ENCODE data around the gene SLC35F3.
"Not testable (repeated sequence)": the region's sequence is repeated elsewhere in the genome, so short reads cannot be mapped to it uniquely, and the experiment has no call there.

SLC35F3 gene

DNA sequence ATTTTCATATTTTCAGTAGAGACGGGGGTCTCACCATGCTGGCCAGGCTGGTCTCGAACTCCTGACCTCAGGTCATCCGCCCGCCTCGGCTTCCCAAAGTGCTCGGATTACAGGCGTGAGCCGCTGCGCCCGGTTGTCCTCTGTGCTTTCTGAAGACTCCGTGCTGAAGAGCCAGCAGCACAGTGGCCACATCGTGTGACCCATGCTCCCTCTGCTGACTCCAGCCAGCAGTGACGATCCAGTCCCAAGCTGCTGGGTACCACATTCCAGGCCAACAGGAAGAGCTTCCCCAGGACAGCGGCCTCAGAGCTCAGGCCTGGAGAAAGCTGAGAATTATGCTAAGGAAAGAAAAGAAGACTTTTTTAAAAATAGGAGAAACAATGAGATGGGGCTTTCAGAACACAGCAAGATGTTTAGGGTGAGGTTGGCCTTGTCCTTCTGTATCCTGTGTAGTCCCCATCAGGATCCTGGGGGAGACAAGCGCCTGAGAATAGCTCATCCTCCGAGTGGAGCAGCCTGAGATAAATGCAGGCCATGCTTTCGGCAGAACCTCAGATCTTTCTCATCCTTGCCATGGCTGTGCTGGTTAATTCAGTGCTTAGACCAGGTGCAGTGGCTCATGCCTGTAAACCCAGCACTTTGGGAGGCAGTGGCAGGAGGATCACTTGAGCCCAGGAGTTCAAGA, 207.1 kb downstream of the SLC35F3 start:
- no peak for DNase-seq

DNA sequence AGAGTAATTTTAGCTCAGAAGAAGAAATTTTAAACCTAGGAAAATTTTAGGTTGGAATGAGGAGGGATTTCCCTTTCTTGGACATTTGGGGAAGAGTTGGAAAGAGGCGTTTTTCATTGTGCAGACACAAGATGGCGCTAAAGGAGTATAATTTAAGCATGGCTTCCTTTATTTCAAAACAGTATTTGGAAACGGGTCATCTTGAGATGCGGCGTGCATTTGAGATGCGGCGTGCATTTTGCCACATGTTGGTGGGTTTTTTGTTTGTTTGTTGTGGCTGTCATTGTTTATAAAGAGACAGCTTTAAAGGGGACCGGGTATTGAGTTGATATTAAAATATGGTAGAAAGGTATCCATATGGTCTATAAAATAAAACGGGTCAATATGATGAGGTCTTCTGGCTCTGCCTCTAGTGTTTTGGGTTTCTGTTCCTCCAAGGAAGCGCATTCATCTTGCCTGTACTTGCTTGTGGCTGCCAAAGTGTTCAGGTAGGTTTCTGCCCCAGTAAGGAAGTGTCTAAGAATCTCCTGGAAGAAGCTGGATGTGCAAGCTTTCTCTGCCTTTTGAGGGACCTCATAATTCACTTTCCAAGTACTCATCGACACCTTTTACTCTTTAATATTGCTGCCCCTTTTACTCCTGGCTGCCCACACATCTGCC, 210.3 kb downstream of the SLC35F3 start:
- DNase-seq: peak; percentile 36

GRCh38 chr1:234118911-234119310, 214.4 kb downstream of the SLC35F3 start:
- DNase-seq: no peak

DNA sequence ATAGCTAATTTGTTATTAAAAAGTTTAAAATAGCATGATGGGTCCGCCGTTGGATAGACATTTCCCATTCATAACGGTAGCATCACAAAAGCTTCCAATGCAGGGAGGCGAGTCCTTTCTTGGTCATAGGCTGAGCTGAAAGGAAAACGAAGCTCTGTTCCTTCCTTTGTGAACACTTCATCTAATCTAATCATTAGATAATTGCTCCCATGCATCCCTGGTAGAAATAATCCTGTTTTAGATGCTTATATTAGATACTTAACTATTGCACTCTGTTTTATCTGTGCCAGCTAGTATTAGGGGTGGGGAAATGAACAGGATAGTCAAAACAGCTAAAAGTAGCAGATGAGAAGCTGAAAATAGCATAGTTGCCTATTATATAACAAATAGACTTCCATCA, 215.0 kb downstream of the SLC35F3 start:
- no peak for DNase-seq

GRCh38 chr1:234120327-234120944, 216.0 kb downstream of the SLC35F3 start:
- no peak for DNase-seq

- not testable (repeated sequence) for DNase-seq
Measured at GRCh38 chr1:234121659-234122058, 217.2 kb downstream of the SLC35F3 start.

DNA sequence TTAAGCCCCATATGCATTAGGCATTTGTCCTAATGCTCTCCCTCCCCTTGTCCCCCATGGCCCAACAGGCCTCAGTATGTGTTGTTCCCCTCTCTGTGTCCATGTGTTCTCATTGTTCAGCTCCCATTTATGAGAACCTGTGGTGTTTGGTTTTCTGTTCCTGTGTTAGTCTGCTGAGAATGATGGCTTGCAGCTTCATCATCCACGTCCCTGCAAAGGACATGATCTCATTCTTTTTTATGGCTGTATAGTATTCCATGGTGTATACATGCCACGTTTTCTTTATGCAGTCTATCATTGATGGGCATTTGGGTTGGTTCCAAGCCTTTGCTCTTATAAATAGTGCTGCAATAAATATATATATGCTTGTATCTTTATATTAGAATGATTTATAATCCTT, 218.1 kb downstream of the SLC35F3 start:
- DNase-seq: not testable (repeated sequence)

- DNase-seq: no peak
Measured at GRCh38 chr1:234123867-234124266, 219.4 kb downstream of the SLC35F3 start.

DNA sequence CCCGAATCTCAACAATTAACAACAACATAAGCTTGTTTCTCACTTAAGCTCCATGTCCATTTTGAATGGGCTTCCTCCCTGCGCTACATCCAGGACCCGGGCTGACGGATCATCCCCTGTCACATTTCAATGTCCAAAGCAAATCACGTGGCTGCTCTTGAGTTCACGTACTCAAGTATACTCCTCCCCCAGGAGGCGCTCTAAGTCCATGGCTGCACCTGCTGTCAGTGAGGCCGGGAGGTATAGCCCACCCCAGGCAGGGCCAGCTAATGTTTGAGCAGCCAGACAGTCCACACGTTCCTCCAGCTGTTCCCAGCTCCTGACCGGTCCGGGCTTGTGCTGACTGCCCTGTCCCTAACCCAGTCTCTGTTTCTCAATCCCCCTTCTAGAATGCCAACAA, 220.8 kb downstream of the SLC35F3 start:
- DNase-seq: no peak

GRCh38 chr1:234125714-234126113, 221.2 kb downstream of the SLC35F3 start:
- no peak for DNase-seq

DNA sequence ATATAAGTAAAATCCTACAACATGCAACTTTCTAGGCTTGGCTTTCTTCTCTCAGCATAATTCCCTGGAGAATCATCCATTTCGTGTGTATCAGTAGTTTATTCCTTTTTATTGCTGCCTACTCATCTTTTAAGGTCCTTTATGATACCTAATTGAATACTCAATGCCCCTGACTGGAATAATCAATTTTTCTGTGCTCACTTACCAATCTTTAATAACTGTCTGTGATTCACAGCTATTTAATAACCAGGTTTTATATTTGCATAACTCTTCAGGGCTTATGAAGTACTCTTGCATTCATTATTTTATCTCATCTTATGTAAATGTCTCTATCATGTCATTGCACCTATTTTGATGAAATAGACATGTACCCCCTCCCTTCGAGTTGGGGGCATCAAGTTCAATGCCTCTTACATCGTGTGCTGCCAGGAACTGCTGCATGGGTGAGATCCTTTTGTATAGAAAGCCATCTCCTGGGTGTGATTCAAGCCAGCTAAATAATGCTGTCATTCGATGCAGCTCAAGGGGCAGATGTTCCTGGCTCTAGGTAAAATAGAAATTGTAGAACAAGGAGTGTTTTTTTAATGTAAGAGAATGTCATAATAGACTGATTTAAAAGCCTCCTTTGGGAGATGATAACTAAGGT, 222.7 kb downstream of the SLC35F3 start:
- DNase-seq: no peak

DNA sequence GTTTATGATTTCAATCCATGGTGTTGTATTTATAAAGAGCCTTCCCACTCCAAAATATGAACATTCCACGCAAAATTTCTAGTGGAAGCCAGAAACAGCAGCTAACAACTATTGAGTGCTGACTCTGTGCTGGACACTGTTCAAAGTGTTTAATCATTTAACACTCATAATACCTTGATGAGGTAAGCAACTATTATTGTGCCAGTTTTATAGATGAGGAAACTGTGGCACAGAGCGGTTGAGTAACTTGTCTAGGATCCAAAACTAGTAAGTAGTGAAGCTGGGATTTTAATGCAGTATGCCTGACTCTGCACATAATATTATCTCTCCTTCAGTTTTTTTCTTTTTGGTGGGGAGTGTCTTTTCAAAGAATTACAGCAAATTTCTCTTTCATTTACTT, 228.3 kb downstream of the SLC35F3 start:
- no peak for DNase-seq

DNA sequence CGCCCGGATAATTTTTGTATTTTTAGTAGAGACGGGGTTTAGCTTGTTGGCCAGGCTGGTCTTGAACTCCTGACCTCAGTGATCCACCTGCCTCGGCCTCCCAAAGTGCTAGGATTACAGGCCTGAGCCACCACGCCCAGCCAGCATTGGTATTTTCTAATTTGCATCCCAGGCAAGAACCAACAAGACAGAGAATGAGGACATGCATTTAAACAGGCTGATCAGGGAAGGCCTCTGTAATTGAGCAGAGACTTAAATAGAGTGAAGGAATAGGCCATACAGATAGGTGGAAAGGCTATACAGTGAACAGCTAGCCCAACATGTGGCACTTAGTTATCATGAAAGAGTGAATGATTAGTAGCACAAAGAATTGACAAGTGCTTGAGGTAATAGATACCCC, 230.4 kb downstream of the SLC35F3 start:
- no peak for DNase-seq

DNA sequence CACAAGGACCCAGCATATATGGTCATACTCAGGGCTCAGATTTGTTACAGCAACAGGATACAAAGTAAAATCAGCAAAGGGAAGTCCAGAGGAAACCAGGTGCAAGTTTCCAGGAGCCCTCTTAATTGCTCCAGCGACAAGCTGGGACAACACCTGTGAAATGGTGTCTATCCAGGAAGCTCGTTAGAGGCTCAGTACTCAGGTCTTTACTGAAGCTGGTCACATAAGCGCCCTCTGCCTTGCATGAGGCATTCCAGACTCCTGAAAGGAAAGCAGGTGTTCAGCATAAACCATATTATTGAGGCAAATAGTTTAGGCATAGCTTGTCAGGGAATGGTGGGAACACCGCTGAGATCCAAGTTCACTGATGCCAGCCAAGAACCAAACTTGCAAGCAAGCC, 231.0 kb downstream of the SLC35F3 start:
- no peak for DNase-seq

GRCh38 chr1:234136073-234136472, 231.6 kb downstream of the SLC35F3 start:
- no peak for DNase-seq

- no peak for DNase-seq
Measured at GRCh38 chr1:234139966-234140365, 235.5 kb downstream of the SLC35F3 start.

DNA sequence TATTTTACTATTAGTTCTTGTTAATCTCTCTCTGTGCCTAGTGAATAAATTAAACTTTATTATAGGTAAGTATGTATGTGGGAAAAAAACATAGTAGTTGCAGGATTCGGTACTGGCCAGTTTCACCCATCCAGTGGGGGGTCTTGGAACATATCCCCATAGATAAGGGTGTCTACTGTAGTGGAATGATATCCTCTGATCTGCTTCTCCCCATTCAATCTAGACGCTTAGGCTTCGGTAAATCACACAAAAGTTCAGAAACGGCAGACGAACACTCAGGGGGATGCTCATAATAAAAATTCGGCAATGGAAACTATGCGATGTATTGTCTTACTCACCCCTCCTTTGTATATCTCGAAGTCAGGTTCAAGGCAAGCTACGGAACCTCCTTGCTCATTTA, 235.9 kb downstream of the SLC35F3 start:
- DNase-seq: no peak

GRCh38 chr1:234141006-234141405, 236.5 kb downstream of the SLC35F3 start:
- no peak for DNase-seq

DNA sequence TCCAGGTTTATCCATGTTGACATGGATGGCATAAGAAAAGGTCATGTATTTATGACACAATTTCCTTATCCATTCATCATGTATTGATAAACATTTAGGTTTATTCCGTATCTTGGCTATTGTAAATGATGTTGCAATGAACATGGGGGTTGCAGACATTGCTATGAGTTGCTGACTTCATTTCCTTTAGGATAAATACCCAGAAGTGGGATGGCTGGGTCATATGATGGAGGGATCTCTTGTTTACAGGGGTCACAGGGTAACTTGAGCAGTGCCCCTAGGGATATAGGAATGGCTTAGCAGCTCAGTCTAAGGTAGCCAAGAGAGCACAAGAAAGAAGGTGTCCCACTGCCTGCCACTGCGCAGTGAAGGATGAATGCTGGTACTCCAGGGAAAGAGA, 239.2 kb downstream of the SLC35F3 start:
- DNase-seq: no peak

GRCh38 chr1:234144901-234145300, 240.4 kb downstream of the SLC35F3 start:
- DNase-seq: no peak

DNA sequence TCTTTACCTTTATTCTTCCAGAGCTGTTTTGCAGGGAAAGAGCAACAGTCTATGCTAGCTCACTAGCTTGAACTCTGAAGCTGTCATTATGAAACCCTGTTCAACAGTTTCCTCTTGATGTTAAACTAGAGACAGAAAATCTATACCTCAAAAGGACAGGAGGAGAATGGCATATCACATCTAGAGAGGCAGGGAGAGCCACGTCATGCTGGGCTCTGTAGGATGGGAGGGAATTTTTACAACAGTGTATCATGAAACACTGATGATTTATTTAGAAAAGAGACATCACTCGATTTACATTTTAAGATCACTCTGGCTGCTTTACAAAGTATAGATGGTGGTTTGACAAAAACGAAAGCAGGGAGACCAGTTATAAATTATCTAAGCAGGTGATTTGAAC, 243.9 kb downstream of the SLC35F3 start:
- no peak for DNase-seq

GRCh38 chr1:234148816-234149215, 244.3 kb downstream of the SLC35F3 start:
- DNase-seq: no peak

GRCh38 chr1:234149217-234149616, 244.7 kb downstream of the SLC35F3 start:
- DNase-seq: no peak

GRCh38 chr1:234150892-234151291, 246.4 kb downstream of the SLC35F3 start:
- DNase-seq: no peak

Measured in NCI-H1436 treated with DMSO at 0.1 percent for 48 hours (cell line).